K562 (cell line): ENCODE measurements around the gene PIF1. TPM values are rescaled to one million over a fixed set of nuclear protein-coding genes. Genes with fewer than 3 reads are reported as not detected.

Source experiments
- ATAC-seq: fragments of 200-7000 bp; cut with Tn5 transposase; 3 replicates; pipeline ENCODE4 v1.9.1; 2020; ENCODE audit warnings: moderate library complexity
- BruUV-seq: library from RNA; stranded (reverse); fragments of 400-500 nt; replicated peaks from 2 replicates; lab custom pipeline; 2021; lab: Mats Ljungman, UMichigan
- CTCF ChIA-PET: fragments of 300-600 bp; formaldehyde crosslinking; extraction: SDS; loops from one replicate; lab custom pipeline; 2021; ENCODE audit warnings: low intra/inter-chr PET ratio; lab: Yijun Ruan, JAX
- POLR2A ChIA-PET: fragments of 300-600, 350-650 bp; sonication (Branson Sonifier 250); formaldehyde crosslinking; extraction: SDS; loops from one replicate; lab custom pipeline; 2021; ENCODE audit warnings: antibody characterized with exemption, inconsistent platforms; lab: Yijun Ruan, JAX
- DNase-seq, 4 experiments: peaks; one replicate each; pipeline versions ENCODE4 v3.0.0 to v3.0.0-alpha.2; 2011 to 2018; ENCODE audit warnings: low spot score in 3 of 4, mixed read lengths in 3 of 4; ENCODE audit errors: extremely low read depth in 1 of 4
- FAIRE-seq: peaks from 2 replicates; lab custom pipeline; 2011; peaks lifted over from hg19 to GRCh38; lab: Jason Lieb, UNC
- H2AFZ ChIP-seq: 2 replicates; pipeline ENCODE4 v1.6.0; 2011; ENCODE audit warnings: low read depth, low read length, control low read depth, inconsistent platforms
- H3K27ac ChIP-seq: fragments of 200-600 bp; 3 replicates; pipeline ENCODE4 v1.8.0; 2011; ENCODE audit warnings: low read depth, mild to moderate bottlenecking, control low read depth, inconsistent platforms, low read length, moderate library complexity, mixed read lengths; ENCODE audit errors: extremely low read depth
- H3K27me3 ChIP-seq, 2 experiments: fragments of 300-600 bp in 1 of 2; 2 replicates in 1 of 2; 3 replicates in 1 of 2; pipeline versions ENCODE4 v1.6.0 to v1.8.0; 2011; ENCODE audit warnings: inconsistent platforms in 2 of 2, low read length in 2 of 2, mild to moderate bottlenecking in 1 of 2, mixed read lengths in 1 of 2, moderate library complexity in 1 of 2; ENCODE audit not compliant: control insufficient read depth in 2 of 2, insufficient read depth in 2 of 2
- H3K36me3 ChIP-seq: fragments of 300-600 bp; 3 replicates; pipeline ENCODE4 v1.8.0; 2011; ENCODE audit warnings: mild to moderate bottlenecking, low read length, inconsistent platforms; ENCODE audit not compliant: control insufficient read depth, insufficient read depth
- H3K4me1 ChIP-seq, 2 experiments: fragments of 200-600 bp in 1 of 2; replicated peaks in 1 of 2; 2 replicates in 1 of 2; 3 replicates in 1 of 2; pipeline versions ENCODE4 v1.5.1 to v1.8.0; 2011; ENCODE audit warnings: inconsistent platforms in 2 of 2, low read length in 2 of 2, mild to moderate bottlenecking in 1 of 2, mixed read lengths in 1 of 2, moderate library complexity in 1 of 2; ENCODE audit not compliant: control insufficient read depth in 2 of 2, insufficient read depth in 2 of 2
- H3K4me2 ChIP-seq: 2 replicates; pipeline ENCODE4 v1.6.1; 2011; ENCODE audit warnings: low read length, control low read depth, inconsistent platforms, mixed read lengths; ENCODE audit not compliant: insufficient read depth
- H3K4me3 ChIP-seq: fragments of 200-600 bp; sonication (generic), shearing (Covaris generic); 2 replicates; pipeline ENCODE4 v1.5.1; 2016; ENCODE audit warnings: control low read depth, inconsistent platforms
- H3K79me2 ChIP-seq: fragments of 200-600 bp; 3 replicates; pipeline ENCODE4 v1.8.0; 2011; ENCODE audit warnings: low read length, inconsistent platforms; ENCODE audit not compliant: control insufficient read depth, insufficient read depth
- H3K9ac ChIP-seq, 2 experiments: 2 replicates each; pipeline versions ENCODE4 v1.6.0 to v1.6.1; 2011; ENCODE audit warnings: low read depth in 2 of 2, low read length in 2 of 2, control low read depth in 1 of 2, inconsistent platforms in 1 of 2, mild to moderate bottlenecking in 1 of 2, mixed read lengths in 1 of 2; ENCODE audit not compliant: insufficient read depth in 1 of 2
- H3K9me1 ChIP-seq: one replicate; pipeline ENCODE4 v1.6.0; 2011; ENCODE audit warnings: inconsistent platforms, mild to moderate bottlenecking, low read length, moderate library complexity; ENCODE audit not compliant: control insufficient read depth, insufficient read depth
- H3K9me3 ChIP-seq: replicated peaks from 2 replicates; pipeline ENCODE4 v1.5.1; 2011; ENCODE audit warnings: low read depth, low read length, inconsistent platforms; ENCODE audit not compliant: control insufficient read depth, insufficient read depth
- H4K20me1 ChIP-seq: replicated peaks from 2 replicates; pipeline ENCODE4 v1.6.1; 2011; ENCODE audit warnings: low read length, inconsistent platforms, mixed read lengths; ENCODE audit not compliant: control insufficient read depth, insufficient read depth
- CGGBP1 ChIP-seq: fragments of 250-450 bp; sonication (Bioruptor Pico); IDR thresholded peaks from 2 replicates; pipeline ENCODE4 v1.9.0; 2021; ENCODE audit warnings: mild to moderate bottlenecking
- YY1 ChIP-seq, 3 experiments: IDR thresholded peaks; 2 replicates each; pipeline ENCODE4 v1.6.1; 2011; ENCODE audit warnings: low read length in 2 of 3, mild to moderate bottlenecking in 2 of 3, moderate library complexity in 2 of 3, borderline replicate concordance in 1 of 3, control low read depth in 1 of 3, low read depth in 1 of 3; ENCODE audit not compliant: insufficient read depth in 3 of 3, insufficient replicate concordance in 2 of 3, control insufficient read depth in 1 of 3, insufficient read length in 1 of 3; ENCODE audit errors: extremely low read depth in 1 of 3
- WGBS: fragments of 100-300 bp; shearing (Covaris generic); methylation state at CpG from one replicate; pipeline ENCODE4 v1.1.6; 2016; ENCODE audit warnings: low coverage, mixed read lengths; ENCODE audit not compliant: insufficient coverage; ENCODE audit errors: missing lambda C conversion rate; 5-methylcytosine and 5-hydroxymethylcytosine counted together
- in situ Hi-C: fragments of 300-500 bp; cut with MboI; formaldehyde crosslinking; loops from 4 replicates; pipeline ENCODE4 v1.15.0; 2018; ENCODE audit warnings: inconsistent platforms, mixed read lengths
- intact Hi-C: fragments of 100-400 bp; cut with micrococcal nuclease; formaldehyde crosslinking; loops from 2 replicates; pipeline ENCODE4 v1.14.2; 2022
- polyA plus RNA-seq, 8 experiments: library from polyadenylated mRNA; depleted of rRNA in 4 of 8; stranded (reverse) in 5 of 8; unstranded in 3 of 8; fragments of >200 nt; fragmentation: Nextera tagmentation in 2 of 8; fragmentation: Illumina TruSeq in 1 of 8; extraction: Ambion mirVana in 2 of 8; extraction: Trizol in 1 of 8; gene quantifications; 2 replicates each; pipeline versions ENCODE4 v1.2.1 to v1.2.3, GENCODE V29; 2011 to 2014; ENCODE audit warnings: inconsistent platforms in 1 of 8, missing spikeins in 1 of 8
- total RNA-seq, 7 experiments: library from RNA; depleted of rRNA in 6 of 7; stranded (reverse); fragments of >200 nt in 6 of 7; fragmentation: Illumina TruSeq in 2 of 7; extraction: Trizol in 2 of 7; gene quantifications; 2 replicates each; pipeline versions ENCODE4 v1.2.1 to v1.2.3, GENCODE V29; 2011 to 2021; ENCODE audit warnings: low replicate concordance in 1 of 7

The PIF1 gene
- total and polyA plus RNA-seq, 9 of the 15 experiments (the other 6 are each of a cell fraction or from before 2014, with no cell fraction given), result 1.1 to 37.9 (median 11.5) TPM

- WGBS, result 77% methylated on average over 6 of the region's 7 CpGs
- Histone ChIP-seq H2AFZ (no peak overlapping the region), H3K9me1 (no peaks in the 10 kb centered on the region), H3K79me2 (no peaks in the 10 kb centered on the region), H3K27ac (no peak overlapping the region), H4K20me1 (peaks cover 5% of the 10 kb centered on the region; the same call in 1 of the 2 replicates), H3K36me3 (peaks cover 53% of the 10 kb centered on the region; the same call in 2 of the 3 replicates), H3K4me3 (no peak overlapping the region), H3K9ac (0 out of 4 replicates have a peak overlapping the region, but pooled peaks of 1 of the 2 experiments have one; percentile 28), H3K9me3 (no peaks in the 10 kb centered on the region), H3K4me1 (peaks cover 0 to 9% of the 10 kb centered on the region in 2 experiments; a peak in 3 of 5 replicates), H3K27me3 (no peaks in the 10 kb centered on the region), H3K4me2 (no peak overlapping the region)
- CTCF ChIA-PET, result no interaction called here
- TF ChIP-seq CGGBP1 (CRISPR knock-in tag) (no peak), YY1 (IDR thresholded peaks at IDR 0.05; ENCODE audit: borderline replicate concordance in 1 of 3, control insufficient read depth in 1 of 3, extremely low read depth in 1 of 3, insufficient read depth in 3 of 3, insufficient read length in 1 of 3, insufficient replicate concordance in 2 of 3, low read depth in 1 of 3, low read length in 2 of 3) (no peak)
- intact Hi-C loops (no loop called here), in situ Hi-C loops (no loop called here)
- DNase-seq, result no peak
- no peak for ATAC-seq
- no peak for FAIRE-seq
- BruUV-seq, result no TSS peak
- POLR2A ChIA-PET, result interaction anchor here (0.7 to 2.3 kb wide), 6 partner anchors 9 to 46 kb away, joined by 3 to 10 read pairs (median 4); no protein-coding TSS in a partner anchor
Measured at GRCh38 chr15:64855205-64855975, 29.9 kb upstream of the PIF1 start.
